SK-N-SH (cell line): ENCODE measurements around the gene UBE2D2. TPM values are rescaled to one million over a fixed set of nuclear protein-coding genes. Genes with fewer than 3 reads are reported as not detected.

Experiments used
- CTCF ChIA-PET: fragments of 300-600, 350-600 bp; formaldehyde crosslinking; extraction: SDS; loops from one replicate; lab custom pipeline; 2021; lab: Yijun Ruan, JAX
- POLR2A ChIA-PET: fragments of 350-600 bp; sonication (Branson Sonifier 250); formaldehyde crosslinking; extraction: SDS; loops from one replicate; lab custom pipeline; 2020; ENCODE audit warnings: antibody characterized with exemption, inconsistent platforms; lab: Yijun Ruan, JAX
- DNase-seq: peaks from one replicate; pipeline ENCODE4 v3.0.0; 2012
- H2AFZ ChIP-seq: fragments of 200-600 bp; sonication (generic); 2 replicates; pipeline ENCODE4 v1.8.1; 2016; ENCODE audit warnings: antibody characterized with exemption, mild to moderate bottlenecking, low read depth
- H3F3A ChIP-seq: fragments of 200-600 bp; sonication (generic); replicated peaks from 2 replicates; pipeline ENCODE3; 2016; ENCODE audit warnings: antibody characterized with exemption, mild to moderate bottlenecking; ENCODE audit not compliant: insufficient read depth
- H3K27ac ChIP-seq, 2 experiments: fragments of 200-500 bp in 1 of 2; fragments of 200-600 bp in 1 of 2; sonication (Bioruptor generic) in 1 of 2; sonication (generic), shearing (Covaris generic) in 1 of 2; 2 replicates each; pipeline versions ENCODE4 v1.5.1 to v1.6.1; 2014 to 2016; ENCODE audit warnings: low read depth in 2 of 2, inconsistent platforms in 1 of 2, low read length in 1 of 2, mild to moderate bottlenecking in 1 of 2, mixed read lengths in 1 of 2
- H3K27me3 ChIP-seq: fragments of 200-600 bp; sonication (generic), shearing (Covaris generic); 2 replicates; pipeline ENCODE4 v1.6.1; 2016; ENCODE audit warnings: mixed run types; ENCODE audit not compliant: insufficient read depth
- H3K36me3 ChIP-seq, 2 experiments: fragments of 200-500 bp in 1 of 2; fragments of 200-600 bp in 1 of 2; sonication (Bioruptor generic) in 1 of 2; sonication (generic) in 1 of 2; replicated peaks in 1 of 2; 2 replicates each; pipeline versions ENCODE3 to v1.5.1; 2014 to 2016; ENCODE audit warnings: low read length in 1 of 2, mild to moderate bottlenecking in 1 of 2; ENCODE audit not compliant: insufficient read depth in 2 of 2, control insufficient read depth in 1 of 2
- H3K4me1 ChIP-seq, 2 experiments: fragments of 200-500 bp in 1 of 2; fragments of 200-600 bp in 1 of 2; sonication (Bioruptor generic) in 1 of 2; sonication (generic), shearing (Covaris generic) in 1 of 2; 2 replicates each; pipeline versions ENCODE4 v1.5.1 to v1.6.1; 2014 to 2016; ENCODE audit warnings: low read depth in 1 of 2, low read length in 1 of 2, mixed run types in 1 of 2; ENCODE audit not compliant: insufficient read depth in 2 of 2, control insufficient read depth in 1 of 2
- H3K4me2 ChIP-seq: fragments of 200-600 bp; sonication (generic), shearing (Covaris generic); 2 replicates; pipeline ENCODE4 v1.6.1; 2017; ENCODE audit warnings: mixed run types
- H3K4me3 ChIP-seq, 2 experiments: fragments of 200-500 bp in 1 of 2; fragments of 200-600 bp in 1 of 2; sonication (Bioruptor generic) in 1 of 2; sonication (generic), shearing (Covaris generic) in 1 of 2; 2 replicates each; pipeline versions ENCODE4 v1.5.1 to v1.8.1; 2014 to 2016; ENCODE audit warnings: low read depth in 2 of 2, inconsistent platforms in 1 of 2, low read length in 1 of 2, mild to moderate bottlenecking in 1 of 2, mixed read lengths in 1 of 2, moderate library complexity in 1 of 2
- H3K79me2 ChIP-seq: fragments of 200-600 bp; sonication (generic); 2 replicates; pipeline ENCODE4 v1.8.1; 2017; ENCODE audit warnings: mild to moderate bottlenecking; ENCODE audit not compliant: insufficient read depth
- H3K9ac ChIP-seq: fragments of 200-600 bp; sonication (generic); 2 replicates; pipeline ENCODE4 v1.6.1; 2017; ENCODE audit warnings: mixed run types
- H3K9me2 ChIP-seq: fragments of 200-600 bp; sonication (generic); 2 replicates; pipeline ENCODE4 v1.6.1; 2017; ENCODE audit warnings: mixed run types
- H3K9me3 ChIP-seq: fragments of 200-600 bp; sonication (generic); 2 replicates; pipeline ENCODE4 v1.6.1; 2017; ENCODE audit warnings: mixed run types, mild to moderate bottlenecking, moderate library complexity
- H4K20me1 ChIP-seq: fragments of 200-600 bp; sonication (generic); 2 replicates; pipeline ENCODE4 v1.6.1; 2017; ENCODE audit warnings: mild to moderate bottlenecking, mixed run types; ENCODE audit not compliant: insufficient read depth
- ELF1 ChIP-seq: IDR thresholded peaks from 2 replicates; pipeline ENCODE4 v1.4.0; 2012
- EP300 ChIP-seq, 2 experiments: IDR thresholded peaks; 2 replicates each; pipeline versions ENCODE4 v1.4.0 to v1.6.1; 2012; ENCODE audit warnings: borderline replicate concordance in 1 of 2, low read depth in 1 of 2, low read length in 1 of 2
- EZH2phosphoT487 ChIP-seq: fragments of 200-600 bp; sonication (generic); IDR thresholded peaks from 2 replicates; pipeline ENCODE4 v1.6.1; 2017; ENCODE audit warnings: low read depth, mixed run types, mild to moderate bottlenecking, antibody characterized with exemption, moderate library complexity, borderline replicate concordance
- FOXJ3 ChIP-seq: sonication (generic); formaldehyde crosslinking; IDR thresholded peaks from 2 replicates; pipeline ENCODE4 v1.5.1; 2020; ENCODE audit warnings: mild to moderate bottlenecking, missing genetic modification reagents
- GATA2 ChIP-seq: sonication (generic); formaldehyde crosslinking; IDR thresholded peaks from 2 replicates; pipeline ENCODE4 v1.5.0; 2020; ENCODE audit warnings: mild to moderate bottlenecking, missing genetic modification reagents
- JUND ChIP-seq: IDR thresholded peaks from 2 replicates; pipeline ENCODE4 v1.4.0; 2012
- MEF2A ChIP-seq: IDR thresholded peaks from 2 replicates; pipeline ENCODE4 v1.4.0; 2012; ENCODE audit warnings: low read depth, borderline replicate concordance
- MXI1 ChIP-seq: IDR thresholded peaks from 2 replicates; pipeline ENCODE4 v1.6.1; 2012; ENCODE audit warnings: mild to moderate bottlenecking, low read depth, low read length, improper control_type of control experiment
- POLR2AphosphoS5 ChIP-seq: IDR thresholded peaks from 2 replicates; pipeline ENCODE4 v1.6.1; 2012; ENCODE audit warnings: low read depth, low read length
- RFX5 ChIP-seq: IDR thresholded peaks from 2 replicates; pipeline ENCODE4 v1.6.1; 2012; ENCODE audit warnings: mild to moderate bottlenecking, improper control_type of control experiment, low read length
- RXRA ChIP-seq: IDR thresholded peaks from 2 replicates; pipeline ENCODE4 v1.4.0; 2012; ENCODE audit warnings: low read depth, mild to moderate bottlenecking, borderline replicate concordance
- SIN3A ChIP-seq: IDR thresholded peaks from 2 replicates; pipeline ENCODE4 v1.6.1; 2012; ENCODE audit warnings: low read depth, mild to moderate bottlenecking, low read length, moderate library complexity, borderline replicate concordance
- TAF1 ChIP-seq: IDR thresholded peaks from 2 replicates; pipeline ENCODE4 v1.6.1; 2012; ENCODE audit warnings: low read depth, mild to moderate bottlenecking, low read length, moderate library complexity, borderline replicate concordance
- TEAD4 ChIP-seq: IDR thresholded peaks from 2 replicates; pipeline ENCODE4 v1.4.0; 2012; ENCODE audit warnings: mild to moderate bottlenecking, borderline replicate concordance; ENCODE audit not compliant: insufficient read depth
- YY1 ChIP-seq: IDR thresholded peaks from 2 replicates; pipeline ENCODE4 v1.4.0; 2012; ENCODE audit warnings: low read depth, mild to moderate bottlenecking
- WGBS: methylation state at CpG from one replicate; pipeline ENCODE4 v1.1.6; 2017; ENCODE audit warnings: low lambda C conversion rate; 5-methylcytosine and 5-hydroxymethylcytosine counted together
- polyA plus RNA-seq, 3 experiments: library from polyadenylated mRNA; depleted of rRNA; stranded (reverse); fragments of >200 nt; gene quantifications; 2 replicates each; pipeline ENCODE4 v1.2.3, GENCODE V29; 2012
- TF ChIP-seq, protein P1 (sequence below): fragments of 150-350 bp; IDR thresholded peaks from 2 replicates; pipeline ENCODE4 v1.6.1; 2017; ENCODE audit warnings: antibody characterized with exemption, low read length, low read depth, borderline replicate concordance
- TF ChIP-seq, protein P2 (sequence below): fragments of 200-600 bp; sonication (generic); IDR thresholded peaks from 2 replicates; pipeline ENCODE4 v1.6.1; 2017; ENCODE audit warnings: antibody characterized with exemption, mild to moderate bottlenecking, moderate library complexity

The UBE2D2 gene
- polyA plus RNA-seq, 1 of the 3 experiments (the other 2 are of a cell fraction): 24.5 TPM

DNA sequence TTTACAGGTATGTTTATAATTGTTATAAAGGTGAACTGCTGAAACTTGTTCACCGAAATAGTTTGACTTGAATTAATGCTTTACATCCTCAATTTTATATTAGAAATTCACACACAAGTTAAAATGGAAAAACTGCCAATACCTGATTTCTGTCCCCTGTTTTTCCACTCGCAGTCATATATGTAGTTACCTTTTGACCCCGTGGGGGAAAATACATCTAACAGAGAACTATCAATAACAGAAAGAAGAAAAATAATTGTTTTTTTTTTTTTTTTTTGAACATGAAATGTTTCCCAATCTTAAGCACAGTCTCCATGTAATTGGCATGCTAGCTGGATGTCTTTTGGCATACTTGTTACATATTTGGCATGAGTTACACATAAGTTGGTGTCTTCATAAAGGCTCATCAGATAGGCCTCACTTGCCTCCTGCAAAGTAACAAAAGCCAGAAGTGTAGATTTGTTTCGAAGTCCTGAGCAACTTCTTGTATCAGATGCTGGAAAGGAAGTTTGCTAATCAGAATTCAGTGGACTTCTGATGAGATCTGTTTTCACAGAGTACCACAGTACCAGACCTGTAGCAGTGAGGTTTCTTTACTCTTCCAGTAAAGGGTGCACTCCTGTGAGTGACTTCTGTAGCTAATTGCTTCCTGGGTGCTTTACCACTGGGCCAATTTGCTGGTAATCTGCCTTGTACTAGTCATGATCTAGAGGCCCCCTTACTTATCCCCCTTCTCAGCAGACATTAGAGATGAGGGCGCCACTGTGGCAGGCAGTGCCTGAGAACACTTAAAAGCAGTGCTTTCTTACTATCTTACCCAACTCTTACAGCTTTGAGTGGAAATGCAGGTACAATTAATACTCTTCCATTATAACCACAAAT lies 50.8 kb downstream of the UBE2D2 start:
- ChIA-PET CTCF (interaction anchor here (1.4 to 2.6 kb wide), 3 partner anchors 15 to 154 kb away, joined by 4 to 6 read pairs (median 6); no protein-coding TSS in a partner anchor), POLR2A (no interaction called here)
- Histone ChIP-seq H3K79me2 (peaks cover 94% of the 10 kb centered on the region), H3K9me2 (no peaks in the 10 kb centered on the region), H3K4me2 (no peak overlapping the region), H3K9ac (no peak overlapping the region), H3K4me3 (no peak overlapping the region), H3K27me3 (no peaks in the 10 kb centered on the region), H2AFZ (no peak overlapping the region), H3K9me3 (no peaks in the 10 kb centered on the region), H4K20me1 (peaks cover 28% of the 10 kb centered on the region), H3K27ac (no peak overlapping the region; a peak in 1 of 4 replicates), H3K4me1 (no peaks in the 10 kb centered on the region), H3K36me3 (peaks cover 13 to 22% of the 10 kb centered on the region in 2 experiments), H3F3A (peaks cover 15% of the 10 kb centered on the region)
- no peak for DNase-seq
- WGBS: 91% methylated on average over 5 of the region's 5 CpGs
- TF ChIP-seq GATA2 (CRISPR knock-in tag) (no peak), TEAD4 (no peak), RXRA (no peak), POLR2AphosphoS5 (no peak), RFX5 (no peak), MXI1 (no peak), YY1 (no peak), JUND (no peak), MEF2A (no peak), EZH2phosphoT487 (no peak), FOXJ3 (CRISPR knock-in tag) (no peak), ELF1 (no peak), EP300 (IDR thresholded peaks at IDR 0.05; ENCODE audit: borderline replicate concordance in 1 of 2, low read depth in 1 of 2, low read length in 1 of 2) (no peak), SIN3A (no peak), TAF1 (no peak)
- TF ChIP-seq, protein P1, sequence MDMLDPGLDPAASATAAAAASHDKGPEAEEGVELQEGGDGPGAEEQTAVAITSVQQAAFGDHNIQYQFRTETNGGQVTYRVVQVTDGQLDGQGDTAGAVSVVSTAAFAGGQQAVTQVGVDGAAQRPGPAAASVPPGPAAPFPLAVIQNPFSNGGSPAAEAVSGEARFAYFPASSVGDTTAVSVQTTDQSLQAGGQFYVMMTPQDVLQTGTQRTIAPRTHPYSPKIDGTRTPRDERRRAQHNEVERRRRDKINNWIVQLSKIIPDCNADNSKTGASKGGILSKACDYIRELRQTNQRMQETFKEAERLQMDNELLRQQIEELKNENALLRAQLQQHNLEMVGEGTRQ: no peak
- TF ChIP-seq, protein P2, sequence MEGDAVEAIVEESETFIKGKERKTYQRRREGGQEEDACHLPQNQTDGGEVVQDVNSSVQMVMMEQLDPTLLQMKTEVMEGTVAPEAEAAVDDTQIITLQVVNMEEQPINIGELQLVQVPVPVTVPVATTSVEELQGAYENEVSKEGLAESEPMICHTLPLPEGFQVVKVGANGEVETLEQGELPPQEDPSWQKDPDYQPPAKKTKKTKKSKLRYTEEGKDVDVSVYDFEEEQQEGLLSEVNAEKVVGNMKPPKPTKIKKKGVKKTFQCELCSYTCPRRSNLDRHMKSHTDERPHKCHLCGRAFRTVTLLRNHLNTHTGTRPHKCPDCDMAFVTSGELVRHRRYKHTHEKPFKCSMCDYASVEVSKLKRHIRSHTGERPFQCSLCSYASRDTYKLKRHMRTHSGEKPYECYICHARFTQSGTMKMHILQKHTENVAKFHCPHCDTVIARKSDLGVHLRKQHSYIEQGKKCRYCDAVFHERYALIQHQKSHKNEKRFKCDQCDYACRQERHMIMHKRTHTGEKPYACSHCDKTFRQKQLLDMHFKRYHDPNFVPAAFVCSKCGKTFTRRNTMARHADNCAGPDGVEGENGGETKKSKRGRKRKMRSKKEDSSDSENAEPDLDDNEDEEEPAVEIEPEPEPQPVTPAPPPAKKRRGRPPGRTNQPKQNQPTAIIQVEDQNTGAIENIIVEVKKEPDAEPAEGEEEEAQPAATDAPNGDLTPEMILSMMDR: no peak
